ENCODE measurements around the gene GABBR2.

The GABBR2 gene

DNA sequence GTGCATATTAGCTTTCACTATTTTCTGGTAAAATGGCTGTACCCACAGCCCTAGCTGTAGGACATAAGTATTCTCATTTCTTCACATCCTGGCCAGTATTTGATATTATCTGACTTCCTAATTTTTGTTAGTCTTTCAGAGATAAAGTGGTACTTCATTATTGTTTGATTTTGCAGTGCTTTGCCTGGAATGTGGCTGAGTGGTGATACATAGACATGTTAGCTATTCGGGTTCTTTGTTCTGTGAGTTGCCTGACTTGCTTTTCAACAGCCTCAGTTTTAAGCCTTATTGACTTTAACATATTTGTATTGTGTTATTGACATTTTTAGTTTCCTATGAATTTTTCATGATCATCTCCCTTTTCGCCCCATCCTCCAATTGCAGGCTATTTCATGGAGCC is 161.1 kb downstream of the GABBR2 start:
- H3K4me3 ChIP-seq (ENCODE audit: low read depth, low read length), result no peak overlapping the region
- DNase-seq (ENCODE audit: low read depth), result no peak
- in situ Hi-C loops (cut with HindIII; ENCODE audit: low sequenced_read_pairs), result no loop called here
- TF ChIP-seq, protein P1, sequence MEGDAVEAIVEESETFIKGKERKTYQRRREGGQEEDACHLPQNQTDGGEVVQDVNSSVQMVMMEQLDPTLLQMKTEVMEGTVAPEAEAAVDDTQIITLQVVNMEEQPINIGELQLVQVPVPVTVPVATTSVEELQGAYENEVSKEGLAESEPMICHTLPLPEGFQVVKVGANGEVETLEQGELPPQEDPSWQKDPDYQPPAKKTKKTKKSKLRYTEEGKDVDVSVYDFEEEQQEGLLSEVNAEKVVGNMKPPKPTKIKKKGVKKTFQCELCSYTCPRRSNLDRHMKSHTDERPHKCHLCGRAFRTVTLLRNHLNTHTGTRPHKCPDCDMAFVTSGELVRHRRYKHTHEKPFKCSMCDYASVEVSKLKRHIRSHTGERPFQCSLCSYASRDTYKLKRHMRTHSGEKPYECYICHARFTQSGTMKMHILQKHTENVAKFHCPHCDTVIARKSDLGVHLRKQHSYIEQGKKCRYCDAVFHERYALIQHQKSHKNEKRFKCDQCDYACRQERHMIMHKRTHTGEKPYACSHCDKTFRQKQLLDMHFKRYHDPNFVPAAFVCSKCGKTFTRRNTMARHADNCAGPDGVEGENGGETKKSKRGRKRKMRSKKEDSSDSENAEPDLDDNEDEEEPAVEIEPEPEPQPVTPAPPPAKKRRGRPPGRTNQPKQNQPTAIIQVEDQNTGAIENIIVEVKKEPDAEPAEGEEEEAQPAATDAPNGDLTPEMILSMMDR (IDR thresholded peaks at IDR 0.05; ENCODE audit: low read depth, low read length, missing control alignments), result no peak

DNA sequence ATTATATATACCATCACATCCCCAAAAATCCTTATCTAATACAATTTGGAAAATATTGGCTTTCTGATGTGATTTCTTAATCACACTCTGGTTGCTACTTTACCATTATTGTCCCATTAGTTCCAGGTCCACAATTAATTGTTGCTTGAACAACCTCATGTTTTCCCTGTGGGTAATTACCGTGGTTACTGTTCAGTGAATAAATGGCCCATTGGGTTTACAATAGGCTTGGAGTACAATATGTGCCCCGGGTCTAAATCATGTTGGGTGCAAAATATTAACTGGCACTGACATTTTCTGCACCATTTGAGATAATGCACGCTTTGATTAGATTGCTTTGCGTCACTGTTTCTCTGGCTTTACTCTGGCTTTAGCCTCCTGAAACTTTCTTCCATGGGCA is 163.7 kb downstream of the GABBR2 start:
- TF ChIP-seq, protein P1 (IDR thresholded peaks at IDR 0.05; ENCODE audit: low read depth, low read length, missing control alignments), result no peak
- in situ Hi-C loops (cut with HindIII; ENCODE audit: low sequenced_read_pairs), result no loop called here
- H3K4me3 ChIP-seq (ENCODE audit: low read depth, low read length), result no peak overlapping the region
- no peak for DNase-seq (ENCODE audit: low read depth)

DNA sequence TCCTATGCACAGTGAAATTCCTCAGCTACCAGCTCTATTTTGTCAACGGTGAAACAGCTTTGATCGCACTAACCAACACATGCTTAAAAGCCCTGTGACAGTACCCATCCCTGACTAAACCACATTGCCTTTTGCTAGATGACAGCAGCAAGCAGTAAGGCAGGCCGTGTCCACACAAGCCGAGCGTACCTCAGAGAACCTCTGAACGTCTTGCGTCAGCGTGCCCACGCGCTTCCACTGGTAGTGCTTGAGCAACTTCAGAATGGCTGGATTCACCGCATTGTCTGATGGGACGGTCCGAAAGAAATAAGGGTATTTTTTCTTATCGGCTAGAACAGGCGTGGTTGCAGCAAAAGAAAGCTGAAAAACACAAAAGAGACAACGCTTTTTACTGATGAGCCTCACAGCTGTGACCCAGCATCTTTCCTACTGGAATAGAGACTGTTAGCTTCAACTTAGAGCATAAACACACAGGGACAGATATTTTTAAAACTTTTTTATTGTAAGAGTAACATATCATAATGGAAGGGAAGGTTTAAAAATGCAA is 167.0 kb downstream of the GABBR2 start:
- TF ChIP-seq, protein P1 (IDR thresholded peaks at IDR 0.05; ENCODE audit: low read depth, low read length, missing control alignments), result no peak
- in situ Hi-C loops (cut with HindIII; ENCODE audit: low sequenced_read_pairs), result no loop called here

DNA sequence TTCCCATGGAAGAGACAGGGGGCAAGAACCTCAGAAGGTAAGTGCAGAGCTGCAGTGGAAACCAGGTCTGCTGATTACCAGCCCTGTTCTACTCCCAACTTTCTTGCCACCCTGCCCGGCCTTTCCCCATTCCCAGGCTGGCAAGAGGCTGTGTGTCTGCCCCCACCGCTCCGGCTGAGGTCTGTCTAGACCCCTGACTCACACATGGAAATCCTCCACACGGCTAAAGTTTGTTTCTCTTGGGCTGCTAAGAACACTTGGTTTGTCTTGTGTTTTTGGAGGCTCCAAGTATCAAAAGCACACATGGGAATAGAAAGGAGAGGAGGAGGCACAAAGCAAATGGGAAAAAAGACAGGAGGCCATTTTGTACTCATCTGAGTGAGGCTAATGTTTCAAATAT is 168.3 kb downstream of the GABBR2 start:
- TF ChIP-seq, protein P1 (IDR thresholded peaks at IDR 0.05; ENCODE audit: low read depth, low read length, missing control alignments), result no peak

More for the DNA sequence above, 167.0 kb downstream of the GABBR2 start:
- DNase-seq (ENCODE audit: low read depth), result no peak
- H3K4me3 ChIP-seq (ENCODE audit: low read depth, low read length), result no peak overlapping the region

GRCh38 chr9:98539954-98540353 is 168.8 kb downstream of the GABBR2 start:
- peak; percentile 57 for DNase-seq (ENCODE audit: low read depth)
- TF ChIP-seq, protein P1 (IDR thresholded peaks at IDR 0.05; ENCODE audit: low read depth, low read length, missing control alignments), result no peak
- in situ Hi-C loops (cut with HindIII; ENCODE audit: low sequenced_read_pairs), result no loop called here
- H3K4me3 ChIP-seq (ENCODE audit: low read depth, low read length), result no peak overlapping the region

More for the DNA sequence above, 168.3 kb downstream of the GABBR2 start:
- no peak overlapping the region for H3K4me3 ChIP-seq (ENCODE audit: low read depth, low read length)
- DNase-seq (ENCODE audit: low read depth), result no peak
- in situ Hi-C loops (cut with HindIII; ENCODE audit: low sequenced_read_pairs), result no loop called here

- in situ Hi-C loops (cut with HindIII; ENCODE audit: low sequenced_read_pairs), result no loop called here
- no peak for DNase-seq (ENCODE audit: low read depth)
- H3K4me3 ChIP-seq (ENCODE audit: low read depth, low read length), result no peak overlapping the region
- TF ChIP-seq, protein P1 (IDR thresholded peaks at IDR 0.05; ENCODE audit: low read depth, low read length, missing control alignments), result no peak
Measured at GRCh38 chr9:98538626-98539031, 170.1 kb downstream of the GABBR2 start.
